H1 (cell line): ENCODE data around the gene TNS2.

ENCODE experiments used
- BCL11A ChIP-seq, 2 experiments: IDR thresholded peaks; one replicate each; pipeline ENCODE4 v1.6.1; 2011; ENCODE audit warnings: low read depth in 2 of 2, low read length in 2 of 2, mild to moderate bottlenecking in 2 of 2
- CHD1 ChIP-seq: IDR thresholded peaks from 2 replicates; pipeline ENCODE4 v1.6.1; 2012; ENCODE audit warnings: low read depth, low read length, improper control_type of control experiment
- JUND ChIP-seq: IDR thresholded peaks from 2 replicates; pipeline ENCODE4 v1.6.1; 2011; ENCODE audit warnings: mild to moderate bottlenecking, improper control_type of control experiment, low read length
- MAX ChIP-seq: IDR thresholded peaks from 2 replicates; pipeline ENCODE4 v1.6.1; 2012; ENCODE audit warnings: inconsistent platforms
- SAP30 ChIP-seq: fragments of 300-600 bp; sonication (generic); IDR thresholded peaks from 2 replicates; pipeline ENCODE4 v1.7.1; 2012; ENCODE audit warnings: low read length, moderate library complexity, mild to moderate bottlenecking, inconsistent platforms; ENCODE audit not compliant: insufficient read depth, insufficient replicate concordance
- SUZ12 ChIP-seq: fragments of 200-600 bp; sonication (generic); IDR thresholded peaks from 2 replicates; pipeline ENCODE4 v1.6.1; 2012; ENCODE audit warnings: mild to moderate bottlenecking, inconsistent platforms, low read length, moderate library complexity, mixed read lengths
- USF2 ChIP-seq: IDR thresholded peaks from 2 replicates; pipeline ENCODE4 v1.6.1; 2011; ENCODE audit warnings: low read length, improper control_type of control experiment
- ZNF274 ChIP-seq: IDR thresholded peaks from 2 replicates; pipeline ENCODE4 v1.7.0; 2012; ENCODE audit warnings: low read length, borderline replicate concordance; ENCODE audit errors: extremely low read depth
- TF ChIP-seq, protein P1 (sequence below), 3 experiments: IDR thresholded peaks; 1 replicate in 2 of 3; 2 replicates in 1 of 3; pipeline versions ENCODE4 v1.5.1 to v1.6.1; 2011; ENCODE audit warnings: low read length in 3 of 3, mild to moderate bottlenecking in 3 of 3, inconsistent platforms in 2 of 3, low read depth in 1 of 3, moderate library complexity in 1 of 3; ENCODE audit not compliant: insufficient read depth in 1 of 3; ENCODE audit errors: control extremely low read depth in 1 of 3

DNA sequence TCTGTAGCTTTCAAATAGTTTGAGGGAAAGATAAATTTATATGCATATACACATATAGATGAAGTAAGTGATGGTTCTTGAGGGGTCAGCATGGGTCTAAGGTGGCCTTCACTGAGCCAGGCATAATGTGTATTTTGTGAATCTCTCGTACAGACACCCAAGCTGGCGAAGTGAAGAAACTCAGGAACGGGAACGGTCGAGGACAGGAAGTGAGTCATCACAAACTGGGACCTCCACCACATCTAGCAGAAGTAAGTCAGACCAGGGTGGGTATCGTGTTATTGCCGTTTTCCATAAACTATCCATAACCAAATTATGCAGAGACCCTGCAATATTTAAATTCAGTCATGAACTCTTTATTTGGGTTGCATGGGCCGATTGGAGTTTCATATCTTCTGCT is 15.4 kb upstream of the TNS2 start:
- TF ChIP-seq JUND = no peak
- no peak for TF ChIP-seq CHD1
- no peak for TF ChIP-seq BCL11A (IDR thresholded peaks at IDR 0.05; ENCODE audit: low read depth in 2 of 2, low read length in 2 of 2)
- no peak for TF ChIP-seq MAX
- TF ChIP-seq SAP30 = no peak
- no peak for TF ChIP-seq USF2
- TF ChIP-seq SUZ12 = no peak
- TF ChIP-seq, protein P1, sequence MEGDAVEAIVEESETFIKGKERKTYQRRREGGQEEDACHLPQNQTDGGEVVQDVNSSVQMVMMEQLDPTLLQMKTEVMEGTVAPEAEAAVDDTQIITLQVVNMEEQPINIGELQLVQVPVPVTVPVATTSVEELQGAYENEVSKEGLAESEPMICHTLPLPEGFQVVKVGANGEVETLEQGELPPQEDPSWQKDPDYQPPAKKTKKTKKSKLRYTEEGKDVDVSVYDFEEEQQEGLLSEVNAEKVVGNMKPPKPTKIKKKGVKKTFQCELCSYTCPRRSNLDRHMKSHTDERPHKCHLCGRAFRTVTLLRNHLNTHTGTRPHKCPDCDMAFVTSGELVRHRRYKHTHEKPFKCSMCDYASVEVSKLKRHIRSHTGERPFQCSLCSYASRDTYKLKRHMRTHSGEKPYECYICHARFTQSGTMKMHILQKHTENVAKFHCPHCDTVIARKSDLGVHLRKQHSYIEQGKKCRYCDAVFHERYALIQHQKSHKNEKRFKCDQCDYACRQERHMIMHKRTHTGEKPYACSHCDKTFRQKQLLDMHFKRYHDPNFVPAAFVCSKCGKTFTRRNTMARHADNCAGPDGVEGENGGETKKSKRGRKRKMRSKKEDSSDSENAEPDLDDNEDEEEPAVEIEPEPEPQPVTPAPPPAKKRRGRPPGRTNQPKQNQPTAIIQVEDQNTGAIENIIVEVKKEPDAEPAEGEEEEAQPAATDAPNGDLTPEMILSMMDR (IDR thresholded peaks at IDR 0.05; ENCODE audit: control extremely low read depth in 1 of 3, insufficient read depth in 1 of 3, low read depth in 1 of 3, low read length in 3 of 3) = no peak
- no peak for TF ChIP-seq ZNF274
